GM12873 (cell line): ENCODE data around the gene TMC5.

Experiments used
- CTCF ChIP-seq: IDR thresholded peaks from 2 replicates; pipeline ENCODE4 v1.5.1; 2012; ENCODE audit warnings: low read depth, mild to moderate bottlenecking, moderate library complexity, low read length, control low read depth; ENCODE audit not compliant: insufficient read depth; ENCODE audit errors: missing control alignments

The TMC5 gene

GRCh38 chr16:19380328-19380727, 37.4 kb upstream of the TMC5 start:
- no peak for TF ChIP-seq CTCF

- TF ChIP-seq CTCF = no peak
Measured at GRCh38 chr16:19382084-19382801, 35.4 kb upstream of the TMC5 start.

GRCh38 chr16:19382887-19383816, 34.5 kb upstream of the TMC5 start:
- no peak for TF ChIP-seq CTCF

GRCh38 chr16:19384656-19385055, 33.0 kb upstream of the TMC5 start:
- TF ChIP-seq CTCF = no peak

GRCh38 chr16:19386525-19386924, 31.2 kb upstream of the TMC5 start:
- TF ChIP-seq CTCF = no peak

GRCh38 chr16:19389246-19389645, 28.4 kb upstream of the TMC5 start:
- TF ChIP-seq CTCF = peak; percentile 67

GRCh38 chr16:19392352-19392751, 25.3 kb upstream of the TMC5 start:
- no peak for TF ChIP-seq CTCF
